ENCODE measurements around the gene HDAC9.

The HDAC9 gene

GRCh38 chr7:18577096-18577771, 81.7 kb downstream of the HDAC9 start:
- H3K4me3 ChIP-seq (ENCODE audit: low read depth, low read length), result no peak overlapping the region
- H3K36me3 ChIP-seq (ENCODE audit: control insufficient read depth, insufficient read depth, low read length), result no peaks in the 10 kb centered on the region
- no peaks in the 10 kb centered on the region for H3K9me3 ChIP-seq (ENCODE audit: control insufficient read depth, insufficient read depth, low read length)
- H3K4me1 ChIP-seq (ENCODE audit: control insufficient read depth, insufficient read depth, low read length), result peaks cover 3% of the 10 kb centered on the region
- no peaks in the 10 kb centered on the region for H3K27me3 ChIP-seq (ENCODE audit: control insufficient read depth, insufficient read depth, low read length)
- no peak overlapping the region for H3K9ac ChIP-seq (ENCODE audit: low read depth, low read length)

DNA sequence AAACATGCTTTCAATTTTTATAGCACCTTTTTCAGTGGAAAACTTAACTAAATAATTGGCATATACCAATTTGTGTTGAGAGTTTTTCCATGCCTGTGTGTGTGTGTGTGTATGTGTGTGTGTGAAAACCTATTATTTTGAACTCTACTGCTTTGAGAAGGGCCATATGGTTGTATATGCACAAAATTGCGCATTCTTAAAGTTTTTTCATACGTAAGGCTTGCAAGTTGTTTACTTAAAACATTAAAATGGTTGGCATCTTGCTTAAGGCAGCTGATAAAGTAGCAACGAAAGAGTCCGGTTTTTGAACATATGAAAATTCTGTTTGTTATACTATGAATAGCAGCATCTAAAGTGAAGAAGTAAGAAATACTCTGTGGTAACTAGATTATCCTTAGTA, 84.1 kb downstream of the HDAC9 start:
- H3K9me3 ChIP-seq (ENCODE audit: control insufficient read depth, insufficient read depth, low read length), result no peaks in the 10 kb centered on the region

DNA sequence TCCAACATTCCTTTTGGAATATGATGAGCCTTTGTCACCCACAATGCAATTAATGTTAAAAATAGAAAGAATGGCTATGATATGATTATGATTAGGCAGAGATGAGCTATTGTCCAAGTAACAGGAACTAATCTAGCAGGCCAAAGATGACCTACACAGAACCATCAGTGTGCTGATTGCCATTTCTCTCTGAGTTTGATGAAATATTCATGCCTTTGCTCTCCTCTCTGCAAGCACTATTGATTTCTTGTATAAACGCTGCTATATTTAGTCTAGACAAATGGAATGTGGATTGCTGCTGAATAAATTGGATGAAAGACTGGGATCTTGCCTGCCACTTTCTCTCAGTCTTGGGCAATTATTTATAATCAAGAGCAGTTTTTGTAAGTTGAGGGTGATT, 85.4 kb downstream of the HDAC9 start:
- H3K9ac ChIP-seq (ENCODE audit: low read depth, low read length), result no peak overlapping the region
- no peaks in the 10 kb centered on the region for H3K9me3 ChIP-seq (ENCODE audit: control insufficient read depth, insufficient read depth, low read length)
- peaks cover 3% of the 10 kb centered on the region for H3K4me1 ChIP-seq (ENCODE audit: control insufficient read depth, insufficient read depth, low read length)
- no peak overlapping the region for H3K4me3 ChIP-seq (ENCODE audit: low read depth, low read length)
- H3K36me3 ChIP-seq (ENCODE audit: control insufficient read depth, insufficient read depth, low read length), result no peaks in the 10 kb centered on the region
- H3K27me3 ChIP-seq (ENCODE audit: control insufficient read depth, insufficient read depth, low read length), result no peaks in the 10 kb centered on the region

More for the DNA sequence above, 84.1 kb downstream of the HDAC9 start:
- Histone ChIP-seq H3K9ac (ENCODE audit: low read depth, low read length) (no peak overlapping the region), H3K27me3 (ENCODE audit: control insufficient read depth, insufficient read depth, low read length) (no peaks in the 10 kb centered on the region), H3K36me3 (ENCODE audit: control insufficient read depth, insufficient read depth, low read length) (no peaks in the 10 kb centered on the region), H3K4me1 (ENCODE audit: control insufficient read depth, insufficient read depth, low read length) (peaks cover 3% of the 10 kb centered on the region), H3K4me3 (ENCODE audit: low read depth, low read length) (no peak overlapping the region)

DNA sequence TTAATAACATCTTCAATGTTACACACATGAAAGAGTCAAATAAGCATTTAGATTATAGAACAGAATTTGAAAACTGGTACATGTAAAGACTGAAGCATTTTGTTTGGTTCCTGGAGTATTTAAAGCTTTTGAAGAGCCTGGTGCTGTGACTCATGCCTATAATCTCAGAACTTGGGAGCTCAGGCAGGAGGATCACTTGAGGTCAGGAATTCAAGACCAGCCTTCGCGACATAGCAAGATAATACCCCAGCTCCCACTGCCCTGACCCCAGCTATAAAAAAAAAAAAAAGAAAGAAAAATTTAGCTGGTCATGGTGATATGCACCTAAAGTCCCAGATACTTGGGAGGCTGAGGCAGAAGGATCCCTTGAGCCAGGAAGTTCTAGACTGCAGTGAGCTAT, 87.8 kb downstream of the HDAC9 start:
- Histone ChIP-seq H3K4me3 (ENCODE audit: low read depth, low read length) (no peak overlapping the region), H3K36me3 (ENCODE audit: control insufficient read depth, insufficient read depth, low read length) (no peaks in the 10 kb centered on the region), H3K9ac (ENCODE audit: low read depth, low read length) (no peak overlapping the region), H3K4me1 (ENCODE audit: control insufficient read depth, insufficient read depth, low read length) (peaks cover 3% of the 10 kb centered on the region), H3K27me3 (ENCODE audit: control insufficient read depth, insufficient read depth, low read length) (no peaks in the 10 kb centered on the region), H3K9me3 (ENCODE audit: control insufficient read depth, insufficient read depth, low read length) (no peaks in the 10 kb centered on the region)

- H3K9ac ChIP-seq (ENCODE audit: low read depth, low read length), result no peak overlapping the region
- H3K27me3 ChIP-seq (ENCODE audit: control insufficient read depth, insufficient read depth, low read length), result no peaks in the 10 kb centered on the region
- no peaks in the 10 kb centered on the region for H3K9me3 ChIP-seq (ENCODE audit: control insufficient read depth, insufficient read depth, low read length)
- H3K4me3 ChIP-seq (ENCODE audit: low read depth, low read length), result no peak overlapping the region
- H3K36me3 ChIP-seq (ENCODE audit: control insufficient read depth, insufficient read depth, low read length), result no peaks in the 10 kb centered on the region
- no peaks in the 10 kb centered on the region for H3K4me1 ChIP-seq (ENCODE audit: control insufficient read depth, insufficient read depth, low read length)
These were observed 94.7 kb downstream of the HDAC9 start for GRCh38 chr7:18590241-18590640.

- H3K9ac ChIP-seq (ENCODE audit: low read depth, low read length), result no peak overlapping the region
- no peaks in the 10 kb centered on the region for H3K36me3 ChIP-seq (ENCODE audit: control insufficient read depth, insufficient read depth, low read length)
- no peaks in the 10 kb centered on the region for H3K4me1 ChIP-seq (ENCODE audit: control insufficient read depth, insufficient read depth, low read length)
- no peaks in the 10 kb centered on the region for H3K9me3 ChIP-seq (ENCODE audit: control insufficient read depth, insufficient read depth, low read length)
- H3K4me3 ChIP-seq (ENCODE audit: low read depth, low read length), result no peak overlapping the region
- no peaks in the 10 kb centered on the region for H3K27me3 ChIP-seq (ENCODE audit: control insufficient read depth, insufficient read depth, low read length)
These were observed 95.3 kb downstream of the HDAC9 start for GRCh38 chr7:18590744-18591340.

GRCh38 chr7:18593602-18594279, 98.2 kb downstream of the HDAC9 start:
- Histone ChIP-seq H3K9ac (ENCODE audit: low read depth, low read length) (no peak overlapping the region), H3K27me3 (ENCODE audit: control insufficient read depth, insufficient read depth, low read length) (no peaks in the 10 kb centered on the region), H3K4me3 (ENCODE audit: low read depth, low read length) (no peak overlapping the region), H3K4me1 (ENCODE audit: control insufficient read depth, insufficient read depth, low read length) (no peaks in the 10 kb centered on the region), H3K9me3 (ENCODE audit: control insufficient read depth, insufficient read depth, low read length) (no peaks in the 10 kb centered on the region), H3K36me3 (ENCODE audit: control insufficient read depth, insufficient read depth, low read length) (no peaks in the 10 kb centered on the region)

DNA sequence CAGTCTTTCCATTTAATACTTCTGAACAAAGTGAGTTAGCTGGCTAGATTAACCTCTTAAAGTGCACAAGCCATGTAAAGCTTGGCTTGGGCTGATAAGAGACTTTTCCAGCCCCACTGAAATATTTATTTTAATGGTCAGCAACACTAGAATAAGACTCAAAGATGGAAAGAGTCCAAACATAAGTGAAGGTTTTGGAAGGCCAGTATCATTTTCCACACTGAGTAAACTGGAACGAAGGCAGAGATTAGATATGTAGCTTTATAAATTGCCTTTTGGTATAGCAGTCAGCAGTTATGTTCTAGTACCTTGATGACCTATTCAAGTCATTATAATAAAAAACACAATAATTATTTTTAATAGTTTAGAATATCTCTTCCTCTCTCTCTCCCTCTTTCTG, 102.2 kb downstream of the HDAC9 start:
- Histone ChIP-seq H3K36me3 (ENCODE audit: control insufficient read depth, insufficient read depth, low read length) (no peaks in the 10 kb centered on the region), H3K9me3 (ENCODE audit: control insufficient read depth, insufficient read depth, low read length) (no peaks in the 10 kb centered on the region), H3K4me3 (ENCODE audit: low read depth, low read length) (no peak overlapping the region), H3K9ac (ENCODE audit: low read depth, low read length) (no peak overlapping the region), H3K27me3 (ENCODE audit: control insufficient read depth, insufficient read depth, low read length) (no peaks in the 10 kb centered on the region), H3K4me1 (ENCODE audit: control insufficient read depth, insufficient read depth, low read length) (no peaks in the 10 kb centered on the region)

DNA sequence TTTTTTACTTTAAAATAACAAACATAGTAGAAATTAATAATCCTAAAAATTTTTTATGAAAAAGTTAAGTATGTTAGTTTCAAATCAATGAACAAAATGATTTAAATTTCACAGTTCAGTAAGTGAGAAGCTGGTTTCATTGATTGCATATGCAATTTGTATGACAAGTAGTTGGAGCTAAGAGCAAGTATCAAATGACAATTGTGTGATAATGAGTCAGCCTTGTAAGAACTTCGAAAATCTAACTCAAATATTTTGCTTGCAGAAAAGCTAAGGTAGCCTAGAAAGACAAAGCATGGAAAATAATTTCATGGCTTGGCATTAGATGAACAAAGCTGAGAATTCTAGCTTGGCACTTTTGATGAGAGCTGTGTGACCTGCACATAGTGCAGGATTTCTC, 111.5 kb downstream of the HDAC9 start:
- Histone ChIP-seq H3K4me1 (ENCODE audit: control insufficient read depth, insufficient read depth, low read length) (no peaks in the 10 kb centered on the region), H3K9ac (ENCODE audit: low read depth, low read length) (no peak overlapping the region), H3K27me3 (ENCODE audit: control insufficient read depth, insufficient read depth, low read length) (no peaks in the 10 kb centered on the region), H3K4me3 (ENCODE audit: low read depth, low read length) (no peak overlapping the region), H3K36me3 (ENCODE audit: control insufficient read depth, insufficient read depth, low read length) (no peaks in the 10 kb centered on the region), H3K9me3 (ENCODE audit: control insufficient read depth, insufficient read depth, low read length) (peaks cover 7% of the 10 kb centered on the region)

DNA sequence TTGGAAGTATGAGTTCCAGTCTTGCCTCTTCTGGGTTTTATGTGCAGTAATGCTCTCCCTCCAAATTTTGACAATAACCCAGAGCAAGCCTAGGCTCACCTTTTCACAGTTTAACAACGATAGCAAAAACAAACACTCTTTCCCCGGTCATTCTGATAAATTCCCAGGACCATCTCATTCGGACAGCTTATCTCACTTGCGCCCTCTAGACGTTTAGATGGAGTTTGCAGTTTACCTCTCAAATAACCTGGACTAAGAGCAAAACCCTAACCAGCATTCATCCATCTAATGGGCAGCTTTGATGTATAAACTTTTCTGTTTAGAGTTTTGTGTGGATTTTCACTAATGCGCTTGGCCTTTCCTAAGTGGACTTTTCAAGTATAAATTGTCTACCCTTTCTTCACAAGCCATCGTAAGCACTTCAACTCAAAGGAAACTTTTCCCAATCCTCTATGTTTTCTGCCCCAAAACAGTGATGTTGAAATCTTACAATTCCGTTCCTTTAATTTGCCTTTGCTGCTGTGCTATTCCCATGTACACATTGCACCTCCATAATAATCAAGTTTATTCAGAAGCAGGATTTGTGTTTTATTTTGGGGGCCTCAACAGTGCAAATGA, 114.9 kb downstream of the HDAC9 start:
- Histone ChIP-seq H3K4me3 (ENCODE audit: low read depth, low read length) (no peak overlapping the region), H3K4me1 (ENCODE audit: control insufficient read depth, insufficient read depth, low read length) (peaks cover 9% of the 10 kb centered on the region), H3K9ac (ENCODE audit: low read depth, low read length) (no peak overlapping the region), H3K36me3 (ENCODE audit: control insufficient read depth, insufficient read depth, low read length) (no peaks in the 10 kb centered on the region), H3K9me3 (ENCODE audit: control insufficient read depth, insufficient read depth, low read length) (peaks cover under 1% of the 10 kb centered on the region), H3K27me3 (ENCODE audit: control insufficient read depth, insufficient read depth, low read length) (no peaks in the 10 kb centered on the region)

DNA sequence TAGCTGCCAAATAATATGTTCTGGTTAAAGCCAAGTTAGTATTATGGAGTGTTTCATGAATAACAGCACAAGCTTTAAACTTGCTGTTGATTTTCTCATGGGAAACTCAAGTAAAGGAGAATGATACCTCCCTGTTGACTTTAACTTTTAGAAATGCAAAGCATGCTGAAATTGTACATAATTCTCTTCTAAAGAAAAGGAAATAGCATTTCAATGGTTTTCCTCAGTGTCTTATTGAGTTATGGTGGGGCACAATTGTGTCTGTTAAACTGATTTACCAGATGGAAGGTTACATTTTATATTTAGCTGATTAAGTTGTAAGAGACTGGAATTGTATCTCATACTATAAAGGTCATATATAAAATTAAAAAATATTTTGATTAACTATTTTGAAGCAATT, 119.3 kb downstream of the HDAC9 start:
- no peak overlapping the region for H3K4me3 ChIP-seq (ENCODE audit: low read depth, low read length)
- H3K27me3 ChIP-seq (ENCODE audit: control insufficient read depth, insufficient read depth, low read length), result no peaks in the 10 kb centered on the region
- no peaks in the 10 kb centered on the region for H3K9me3 ChIP-seq (ENCODE audit: control insufficient read depth, insufficient read depth, low read length)
- H3K9ac ChIP-seq (ENCODE audit: low read depth, low read length), result no peak overlapping the region
- no peaks in the 10 kb centered on the region for H3K36me3 ChIP-seq (ENCODE audit: control insufficient read depth, insufficient read depth, low read length)
- peaks cover 9% of the 10 kb centered on the region for H3K4me1 ChIP-seq (ENCODE audit: control insufficient read depth, insufficient read depth, low read length)

- Histone ChIP-seq H3K36me3 (ENCODE audit: control insufficient read depth, insufficient read depth, low read length) (no peaks in the 10 kb centered on the region), H3K4me3 (ENCODE audit: low read depth, low read length) (no peak overlapping the region)
These were observed 123.8 kb downstream of the HDAC9 start for GRCh38 chr7:18619311-18619710.

More at GRCh38 chr7:18619311-18619710, 123.8 kb downstream of the HDAC9 start:
- Histone ChIP-seq H3K9ac (ENCODE audit: low read depth, low read length) (no peak overlapping the region), H3K9me3 (ENCODE audit: control insufficient read depth, insufficient read depth, low read length) (no peaks in the 10 kb centered on the region), H3K27me3 (ENCODE audit: control insufficient read depth, insufficient read depth, low read length) (no peaks in the 10 kb centered on the region), H3K4me1 (ENCODE audit: control insufficient read depth, insufficient read depth, low read length) (peaks cover 6% of the 10 kb centered on the region)
